SK-N-MC (cell line): ENCODE data around the gene HYOU1.

Source experiments
- EZH2 ChIP-seq: fragments of 200-600 bp; sonication (generic); IDR thresholded peaks from one replicate; pipeline ENCODE4 v1.6.1; 2017; ENCODE audit warnings: antibody characterized with exemption
- POLR2AphosphoS5 ChIP-seq: IDR thresholded peaks from 2 replicates; pipeline ENCODE4 v1.6.1; 2012; ENCODE audit warnings: mild to moderate bottlenecking, low read depth, low read length, borderline replicate concordance

DNA sequence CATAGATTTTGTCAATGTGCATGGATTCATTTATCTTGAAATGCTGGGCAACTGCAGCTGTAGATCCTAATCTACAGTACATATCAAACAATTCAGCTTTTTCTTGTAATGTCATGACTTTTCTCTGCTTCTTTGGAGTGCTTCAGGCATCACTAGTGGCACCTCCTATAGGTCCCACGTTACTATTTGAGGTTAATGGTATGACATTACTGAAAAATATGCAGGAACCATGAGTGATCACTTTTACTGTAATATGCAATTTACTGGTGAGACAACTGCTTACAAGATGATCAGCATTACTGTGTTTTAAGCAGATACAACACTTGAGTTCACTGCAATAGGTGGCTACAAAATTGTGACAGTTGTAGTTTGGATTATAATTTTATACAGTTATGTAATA, 56.1 kb downstream of the HYOU1 start:
- no peak for TF ChIP-seq POLR2AphosphoS5
- no peak for TF ChIP-seq EZH2
